ENCODE results near the gene RSPO3.
"Not testable (repeated sequence)": the region's sequence is repeated elsewhere in the genome, so short reads cannot be mapped to it uniquely, and the experiment has no call there.

RSPO3 gene

GRCh38 chr6:127096167-127096566 is 22.3 kb upstream of the RSPO3 start:
- H3K27ac ChIP-seq: no peak overlapping the region
- TF ChIP-seq CTCF (conservative IDR thresholded peaks at IDR 0.05): no peak

GRCh38 chr6:127097442-127097841 is 21.0 kb upstream of the RSPO3 start:
- H3K27ac ChIP-seq: not testable (repeated sequence)

- TF ChIP-seq CTCF (conservative IDR thresholded peaks at IDR 0.05): peak; percentile 52
- H3K27ac ChIP-seq: no peak overlapping the region
These were observed 17.8 kb upstream of the RSPO3 start for GRCh38 chr6:127100510-127101140.

- no peak overlapping the region for H3K27ac ChIP-seq
- TF ChIP-seq CTCF (conservative IDR thresholded peaks at IDR 0.05): no peak
These were observed 16.2 kb upstream of the RSPO3 start for GRCh38 chr6:127102299-127102698.

- H3K27ac ChIP-seq: no peak overlapping the region
- TF ChIP-seq CTCF (conservative IDR thresholded peaks at IDR 0.05): no peak
These were observed 15.6 kb upstream of the RSPO3 start for GRCh38 chr6:127102859-127103258.

- TF ChIP-seq CTCF (conservative IDR thresholded peaks at IDR 0.05): no peak
- H3K27ac ChIP-seq: no peak overlapping the region
These were observed 15.0 kb upstream of the RSPO3 start for GRCh38 chr6:127103482-127103881.

GRCh38 chr6:127107916-127108315 is 10.6 kb upstream of the RSPO3 start:
- TF ChIP-seq CTCF (conservative IDR thresholded peaks at IDR 0.05): no peak
- no peak overlapping the region for H3K27ac ChIP-seq

GRCh38 chr6:127110712-127111111 is 7.8 kb upstream of the RSPO3 start:
- TF ChIP-seq CTCF (conservative IDR thresholded peaks at IDR 0.05): no peak
- H3K27ac ChIP-seq: no peak overlapping the region

Data from VCaP (cell line).